Stimulated activated CD8-positive, alpha-beta memory T cell treated with anti-CD3 and anti-CD28 coated beads, Interleukin-7, amount 100 ng/mL, for 4 hours (primary cell): ENCODE measurements around the gene OXLD1.
"Not testable (repeated sequence)": the region's sequence is repeated elsewhere in the genome, so short reads cannot be mapped to it uniquely, and the experiment has no call there.

ENCODE experiments used
- DNase-seq, 2 donors: peaks; one replicate each; pipeline ENCODE4 v3.0.0-alpha.2; 2020; ENCODE audit warnings: low read depth in 2 of 2

OXLD1 gene

GRCh38 chr17:81652906-81653771 is 13.3 kb downstream of the OXLD1 start:
- DNase-seq = no peak

DNA sequence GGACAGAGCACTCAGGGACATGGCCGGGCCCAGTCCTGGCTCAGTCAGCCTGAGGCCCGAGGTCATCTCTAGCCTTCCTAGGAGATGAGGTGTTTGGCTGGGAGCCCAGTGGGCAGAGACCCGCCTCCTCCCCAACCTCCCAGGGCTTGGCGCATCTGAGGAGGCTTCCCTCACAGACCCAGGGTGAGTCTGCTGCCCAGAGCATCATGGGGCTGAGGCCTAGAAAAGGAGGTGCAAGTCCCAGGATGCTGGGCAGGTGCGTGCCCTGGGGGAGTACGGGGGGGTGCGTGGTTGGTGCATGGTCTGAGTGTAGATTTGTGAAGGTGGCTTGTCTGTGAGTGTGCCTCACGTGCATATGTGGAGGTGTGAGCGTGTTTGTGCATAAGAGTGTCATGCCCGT is 14.7 kb downstream of the OXLD1 start:
- no peak for DNase-seq

GRCh38 chr17:81650951-81651350 is 15.5 kb downstream of the OXLD1 start:
- DNase-seq = no peak

DNA sequence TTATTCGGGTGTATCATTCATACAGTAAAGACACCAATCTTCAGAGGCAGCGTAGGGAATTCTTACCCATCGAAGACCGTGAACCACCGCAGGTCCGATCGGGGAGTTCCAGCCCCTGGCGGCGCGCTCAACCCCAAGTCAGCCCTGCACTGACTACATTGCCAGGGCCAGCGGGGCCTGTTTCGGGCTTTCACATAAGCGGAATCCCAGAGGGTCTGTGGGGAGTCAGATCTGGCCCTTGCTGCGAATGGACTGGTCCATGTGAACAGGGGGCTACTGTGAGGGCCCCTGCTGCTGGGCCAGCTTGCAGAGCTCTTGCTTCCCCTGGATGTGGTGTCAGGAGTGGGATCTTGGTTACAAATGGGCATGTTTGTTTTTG is 17.7 kb downstream of the OXLD1 start:
- DNase-seq = no peak

GRCh38 chr17:81648013-81648706 is 18.2 kb downstream of the OXLD1 start:
- no peak for DNase-seq

- no peak for DNase-seq
Measured at GRCh38 chr17:81647640-81648012, 18.8 kb downstream of the OXLD1 start.

GRCh38 chr17:81646869-81647600 is 19.4 kb downstream of the OXLD1 start:
- DNase-seq = no peak

- DNase-seq = no peak
Measured at GRCh38 chr17:81644976-81645952, 21.1 kb downstream of the OXLD1 start.

DNA sequence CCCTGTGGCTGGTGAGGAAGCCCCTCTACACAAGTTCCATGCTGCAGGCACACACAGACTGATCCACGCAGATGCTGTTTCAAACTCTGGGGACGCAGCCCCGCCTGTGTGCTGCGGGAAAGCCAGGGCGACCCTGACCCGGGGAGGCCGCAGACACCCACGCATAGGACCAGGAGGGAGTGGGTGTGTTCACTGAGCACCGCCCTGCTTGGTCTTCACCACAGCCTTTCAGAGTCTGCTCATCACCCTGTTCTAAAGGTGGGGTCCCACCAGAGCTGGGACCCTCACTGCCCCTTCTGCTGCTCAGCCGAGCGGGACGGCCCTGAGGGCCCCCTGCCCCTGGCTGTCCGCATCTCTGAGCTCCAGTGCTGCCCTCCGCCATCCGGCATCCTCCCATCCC is 21.9 kb downstream of the OXLD1 start:
- DNase-seq = no peak

GRCh38 chr17:81641825-81642489 is 24.4 kb downstream of the OXLD1 start:
- no peak for DNase-seq

GRCh38 chr17:81640011-81640410 is 26.4 kb downstream of the OXLD1 start:
- DNase-seq = no peak

DNA sequence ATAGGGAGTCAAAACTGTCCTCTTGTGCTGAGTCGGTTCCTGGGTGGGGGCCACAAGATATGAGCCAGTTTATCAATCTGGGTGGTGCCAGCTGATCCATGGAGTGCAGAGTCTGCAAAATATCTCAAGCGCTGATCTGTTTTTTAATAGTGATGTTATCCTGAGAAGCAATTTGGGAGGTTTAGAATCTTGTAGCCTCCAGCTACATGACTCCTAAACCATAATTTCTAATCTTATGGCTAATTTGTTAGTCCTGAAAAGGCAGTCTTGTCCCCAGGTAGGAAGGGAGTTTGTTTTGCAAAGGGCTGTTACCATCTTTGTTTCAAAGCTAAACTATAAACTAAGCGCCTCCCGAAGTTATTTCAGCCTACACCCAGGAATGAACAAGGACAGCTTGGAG is 27.7 kb downstream of the OXLD1 start:
- DNase-seq = no peak

- DNase-seq = peak; percentile 65 to 79
Measured at GRCh38 chr17:81636505-81637288, 29.7 kb downstream of the OXLD1 start, which contains the start of the genes NPLOC4 and TSPAN10. NPLOC4 (minus strand) TSS chr17:81637112; CDS start chr17:81636930, 182 bp downstream. TSPAN10 (plus strand) TSS chr17:81637196; CDS start chr17:81642413, 5,217 bp downstream.

DNA sequence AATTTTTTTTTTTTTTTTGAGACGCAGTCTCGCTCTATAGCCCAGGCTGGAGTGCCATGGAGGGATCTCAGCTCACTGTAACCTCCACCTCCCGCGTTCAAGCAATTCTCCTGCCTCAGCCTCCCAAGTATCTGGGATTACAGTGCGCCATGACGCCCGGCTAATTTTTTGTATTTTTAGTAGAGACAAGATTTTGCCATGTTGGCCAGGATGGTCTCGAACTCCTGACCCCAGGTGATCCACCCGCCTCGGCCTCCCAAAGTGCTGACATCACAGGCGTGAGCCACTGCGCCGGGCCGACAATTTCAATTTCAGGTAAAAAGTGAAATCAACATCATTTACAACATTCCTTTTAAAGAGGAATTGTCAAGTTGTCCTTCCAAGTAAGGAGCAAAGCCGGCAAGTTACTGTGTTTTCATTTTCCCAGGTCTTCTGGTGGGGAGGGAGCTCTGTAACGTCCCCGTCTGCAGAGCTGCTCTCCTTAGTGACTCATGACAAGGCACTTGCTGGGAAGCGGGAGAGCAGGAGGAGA is 30.4 kb downstream of the OXLD1 start:
- DNase-seq = no peak

DNA sequence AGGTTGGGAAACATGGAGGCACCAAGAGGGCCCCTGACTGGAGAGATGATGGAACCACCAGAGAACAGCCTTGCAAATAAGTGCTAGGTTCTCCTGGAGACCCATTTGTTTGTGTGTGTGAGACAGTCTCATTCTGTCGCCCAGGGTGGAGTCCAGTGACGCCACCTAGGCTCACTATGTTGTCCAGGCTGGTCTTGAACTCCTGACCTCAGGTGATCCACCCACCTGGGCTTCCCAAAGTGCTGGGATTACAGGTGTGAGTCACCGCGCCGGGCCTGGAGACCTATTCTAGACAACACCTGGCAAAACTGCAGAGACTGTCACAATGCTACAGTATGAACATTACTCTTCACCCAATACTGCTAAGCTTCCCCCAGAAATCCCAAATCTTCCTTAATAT is 31.0 kb downstream of the OXLD1 start:
- DNase-seq = no peak

- no peak for DNase-seq
Measured at GRCh38 chr17:81631482-81631881, 34.9 kb downstream of the OXLD1 start.

DNA sequence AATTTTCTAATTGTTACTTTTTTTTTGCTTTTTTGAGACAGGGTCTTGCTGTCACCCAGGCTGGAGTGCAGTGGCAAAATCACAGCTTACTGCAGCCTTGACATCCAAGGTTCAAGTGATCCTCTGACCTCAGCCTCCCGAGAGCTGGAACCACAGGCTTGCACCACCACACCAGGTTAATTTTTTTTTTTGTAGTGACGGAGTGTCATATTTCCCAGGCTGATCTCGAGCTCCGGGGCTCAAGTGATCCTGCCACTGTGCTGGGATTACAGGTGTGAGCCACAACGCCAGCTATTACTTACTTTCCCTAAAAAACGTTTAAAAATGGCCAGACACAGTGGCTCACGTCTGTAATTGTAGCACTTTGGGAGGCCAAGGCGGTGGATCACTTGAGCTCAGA is 36.1 kb downstream of the OXLD1 start:
- no peak for DNase-seq

DNA sequence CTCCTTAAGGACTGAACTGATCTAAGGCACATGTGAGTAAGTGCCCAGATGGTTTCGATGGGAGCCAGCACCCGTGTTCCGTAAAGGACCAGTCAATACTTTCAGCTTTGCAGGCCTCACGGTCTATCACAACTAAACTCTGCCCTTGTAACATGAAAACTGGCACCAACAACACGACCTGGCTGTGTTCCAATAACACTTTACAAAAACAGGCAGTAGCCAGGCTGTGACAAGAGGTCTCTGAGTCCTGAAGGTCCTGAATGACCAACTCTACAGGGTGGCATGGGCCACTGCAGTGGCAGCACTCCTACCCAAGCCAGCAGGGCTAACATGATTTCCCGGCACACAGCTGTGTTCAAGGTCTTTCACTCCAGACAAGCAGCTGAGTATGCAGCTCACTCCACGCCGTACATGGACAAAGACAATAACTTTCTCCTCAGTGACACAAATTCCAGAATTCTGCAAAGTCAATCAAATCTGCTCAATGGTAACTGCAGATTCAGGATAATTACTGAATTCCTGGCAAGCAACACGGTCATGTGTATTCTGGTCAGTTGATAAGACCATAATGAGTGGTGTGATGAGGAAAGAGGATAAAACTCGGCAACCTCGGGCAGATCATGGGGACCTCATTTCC is 44.8 kb downstream of the OXLD1 start:
- DNase-seq = no peak

GRCh38 chr17:81618307-81618706 is 48.1 kb downstream of the OXLD1 start:
- not testable (repeated sequence) for DNase-seq
